Midbrain (tissue), 1 donor: ENCODE results near the gene NCOA1.

Source experiments
- DNase-seq: peaks from one replicate; lab custom pipeline; 2025; lab: John Stamatoyannopoulos, UW

NCOA1 gene

GRCh38 chr2:24697792-24698191 is 206.7 kb downstream of the NCOA1 start:
- DNase-seq: no peak

DNA sequence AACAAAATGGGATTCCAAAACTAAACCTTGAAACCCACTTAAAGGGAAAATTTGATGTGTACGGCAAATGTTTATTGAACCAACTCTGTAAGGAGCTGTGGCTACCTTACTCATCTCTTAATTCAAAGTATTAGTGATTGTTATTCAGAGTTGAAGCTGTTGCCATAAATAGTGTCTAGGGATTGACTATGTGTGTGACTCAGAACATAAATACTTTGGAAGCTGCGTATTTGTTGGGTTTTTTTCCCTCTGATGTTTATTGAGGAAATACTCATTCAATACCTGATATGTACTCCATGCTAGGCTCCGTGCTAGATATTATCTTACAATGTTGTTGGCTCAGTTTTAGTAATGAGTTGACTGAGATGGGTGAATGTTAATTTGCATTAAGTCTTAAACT is 211.7 kb downstream of the NCOA1 start:
- no peak for DNase-seq

DNA sequence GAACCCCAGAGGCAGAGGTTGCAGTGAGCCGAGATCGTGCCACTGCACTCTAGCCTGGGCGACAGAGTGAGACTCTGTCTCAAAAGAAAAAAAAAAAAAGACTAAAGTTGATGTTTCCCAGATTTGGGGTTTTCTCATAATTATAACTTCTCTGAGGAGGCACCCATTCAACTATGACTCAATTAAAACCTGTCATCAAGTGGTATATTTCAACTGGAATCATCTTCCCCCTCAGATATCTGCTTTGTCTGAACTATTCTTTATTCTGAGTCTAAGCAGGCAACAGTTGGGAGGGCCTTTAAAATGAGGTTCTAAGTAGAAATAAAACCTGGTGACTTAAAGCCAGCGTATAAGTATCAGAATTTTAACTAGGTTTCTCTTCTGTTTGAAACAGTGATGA is 213.6 kb downstream of the NCOA1 start:
- no peak for DNase-seq

GRCh38 chr2:24707143-24707542 is 216.1 kb downstream of the NCOA1 start:
- peak; percentile 15 for DNase-seq

DNA sequence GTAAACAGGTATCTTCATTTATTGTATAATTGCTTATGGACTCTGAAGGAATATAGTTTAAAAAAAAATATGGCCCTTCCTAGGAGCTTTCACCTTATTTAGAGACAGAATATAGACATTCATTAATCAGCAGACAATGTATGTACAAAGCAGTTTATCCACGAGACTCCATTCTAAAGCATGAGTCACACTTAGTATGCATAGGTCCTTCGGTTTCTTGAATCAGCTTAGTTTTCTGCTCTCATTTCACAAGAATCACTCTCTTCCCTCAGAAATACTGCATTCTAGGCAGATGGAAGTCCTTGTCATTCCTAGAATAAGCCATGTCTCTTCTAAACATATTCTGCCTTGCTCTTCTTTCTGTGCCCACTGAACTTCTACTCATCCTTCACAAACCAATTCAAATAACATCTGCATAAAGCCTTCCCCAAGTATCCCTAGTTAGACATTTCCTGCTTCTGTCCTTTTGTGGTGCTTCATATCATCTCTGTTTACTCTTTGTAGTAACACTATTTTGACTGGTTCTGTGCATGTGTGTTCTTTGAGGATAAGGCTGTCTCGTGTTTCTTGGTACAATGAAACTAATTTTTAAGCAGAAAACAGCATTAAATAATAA is 217.6 kb downstream of the NCOA1 start:
- DNase-seq: no peak

DNA sequence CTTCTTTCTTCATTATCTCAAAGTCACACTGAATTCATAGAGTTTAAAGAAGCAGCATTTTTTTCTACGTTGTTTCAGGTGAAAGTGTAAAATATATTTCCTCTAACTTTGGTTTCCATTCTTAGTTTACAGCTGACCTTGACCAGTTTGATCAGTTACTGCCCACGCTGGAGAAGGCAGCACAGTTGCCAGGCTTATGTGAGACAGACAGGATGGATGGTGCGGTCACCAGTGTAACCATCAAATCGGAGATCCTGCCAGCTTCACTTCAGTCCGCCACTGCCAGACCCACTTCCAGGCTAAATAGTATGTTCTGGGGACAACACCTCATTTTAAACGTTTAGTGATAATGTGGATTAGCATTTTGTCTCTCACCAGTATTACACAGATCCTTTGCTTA is 219.8 kb downstream of the NCOA1 start:
- DNase-seq: no peak

DNA sequence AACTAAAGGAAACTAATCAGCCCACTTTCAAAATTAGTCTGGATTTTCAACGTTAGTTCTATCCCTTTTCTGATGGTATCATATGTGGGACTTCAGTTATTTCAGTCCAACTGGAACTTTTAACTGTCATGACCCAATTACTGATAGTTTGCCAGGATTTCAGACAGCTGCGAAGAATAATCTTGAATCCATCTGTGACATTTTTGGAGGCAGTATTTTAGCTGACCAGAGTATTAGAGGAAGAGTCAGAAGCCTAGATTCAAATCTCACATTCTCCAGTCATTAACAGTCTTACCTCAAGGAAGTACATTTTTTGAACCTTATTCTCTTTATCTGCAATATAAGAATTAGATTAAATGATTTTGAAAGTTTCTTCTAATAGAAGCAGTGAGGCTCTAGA is 220.8 kb downstream of the NCOA1 start:
- no peak for DNase-seq

DNA sequence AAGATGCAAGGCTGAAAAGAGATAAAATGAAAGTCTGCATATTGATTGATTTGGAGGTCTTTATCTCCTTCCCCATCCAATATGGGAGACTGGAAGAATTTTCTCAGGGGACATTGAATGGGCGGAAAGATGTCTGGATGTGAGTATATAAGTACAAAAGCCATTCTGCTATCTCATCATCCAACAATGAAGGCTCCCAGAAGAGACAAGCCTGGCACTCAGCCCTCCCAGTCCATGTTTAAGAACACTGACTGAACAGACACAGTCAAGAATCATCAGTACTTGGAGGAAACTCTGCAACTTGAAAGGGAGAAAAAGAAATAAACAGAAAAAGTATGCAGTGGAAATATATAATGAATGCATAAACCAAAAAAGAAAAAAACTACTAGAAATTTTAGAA is 221.2 kb downstream of the NCOA1 start:
- no peak for DNase-seq

- DNase-seq: no peak
Measured at GRCh38 chr2:24717263-24717951, 226.4 kb downstream of the NCOA1 start.

- no peak for DNase-seq
Measured at GRCh38 chr2:24720310-24720709, 229.3 kb downstream of the NCOA1 start.

DNA sequence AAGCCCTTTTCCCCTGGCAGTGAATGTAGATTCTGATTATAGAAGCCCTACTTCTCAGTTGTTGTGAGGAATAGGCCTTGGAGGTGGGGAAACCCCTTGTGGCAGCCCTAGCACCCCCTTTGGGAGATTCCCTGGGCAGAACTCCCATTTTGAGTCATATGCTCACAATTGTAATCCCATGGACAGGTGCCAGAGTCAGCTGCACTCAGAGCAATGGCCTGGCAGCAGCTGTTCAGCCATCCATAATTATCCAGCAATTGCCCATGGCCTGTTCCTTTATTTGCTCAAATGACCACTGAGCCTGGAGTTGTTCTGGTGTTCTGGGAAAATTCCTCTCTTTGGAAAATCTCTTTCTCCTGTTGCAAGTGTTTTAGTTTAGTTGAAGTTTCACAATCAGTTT is 230.4 kb downstream of the NCOA1 start:
- peak; percentile 93 for DNase-seq

- no peak for DNase-seq
Measured at GRCh38 chr2:24722141-24722790, 231.2 kb downstream of the NCOA1 start.

DNA sequence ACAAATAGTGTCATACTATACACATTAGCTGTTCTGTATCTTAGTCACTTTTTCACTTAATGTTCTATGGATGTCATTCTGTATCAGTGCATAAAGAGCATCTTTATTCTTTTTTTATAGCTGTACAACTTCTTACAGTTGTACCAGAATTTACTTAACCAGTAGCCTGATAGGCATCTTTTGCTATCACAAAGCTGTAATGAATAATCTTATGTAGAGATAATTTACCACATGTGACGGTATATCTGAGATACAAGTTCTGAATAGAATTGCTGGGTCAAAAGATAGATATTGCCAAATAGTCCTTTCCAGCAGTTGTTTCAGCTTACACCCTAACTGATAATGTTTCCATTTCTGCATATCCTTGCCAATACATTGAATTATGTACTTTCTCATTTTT is 232.1 kb downstream of the NCOA1 start:
- DNase-seq: no peak

DNA sequence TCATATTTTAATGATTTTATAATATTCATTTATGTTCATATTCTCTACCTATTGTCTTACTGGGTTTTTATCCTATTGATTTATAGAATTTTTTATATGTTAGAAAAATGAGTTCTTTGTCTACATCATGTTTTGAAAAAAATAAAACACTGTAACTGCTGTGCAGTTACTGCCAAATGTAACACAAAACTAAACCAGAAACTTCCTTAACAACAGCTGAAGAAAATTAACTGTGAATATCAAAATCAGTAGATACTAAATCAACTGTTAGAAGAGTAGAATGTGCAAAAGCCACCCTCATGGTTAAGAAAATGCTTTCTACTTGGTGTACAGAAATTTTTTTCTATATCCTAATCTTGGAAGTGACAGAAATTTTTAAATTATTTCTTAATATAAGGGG is 232.6 kb downstream of the NCOA1 start:
- DNase-seq: no peak

DNA sequence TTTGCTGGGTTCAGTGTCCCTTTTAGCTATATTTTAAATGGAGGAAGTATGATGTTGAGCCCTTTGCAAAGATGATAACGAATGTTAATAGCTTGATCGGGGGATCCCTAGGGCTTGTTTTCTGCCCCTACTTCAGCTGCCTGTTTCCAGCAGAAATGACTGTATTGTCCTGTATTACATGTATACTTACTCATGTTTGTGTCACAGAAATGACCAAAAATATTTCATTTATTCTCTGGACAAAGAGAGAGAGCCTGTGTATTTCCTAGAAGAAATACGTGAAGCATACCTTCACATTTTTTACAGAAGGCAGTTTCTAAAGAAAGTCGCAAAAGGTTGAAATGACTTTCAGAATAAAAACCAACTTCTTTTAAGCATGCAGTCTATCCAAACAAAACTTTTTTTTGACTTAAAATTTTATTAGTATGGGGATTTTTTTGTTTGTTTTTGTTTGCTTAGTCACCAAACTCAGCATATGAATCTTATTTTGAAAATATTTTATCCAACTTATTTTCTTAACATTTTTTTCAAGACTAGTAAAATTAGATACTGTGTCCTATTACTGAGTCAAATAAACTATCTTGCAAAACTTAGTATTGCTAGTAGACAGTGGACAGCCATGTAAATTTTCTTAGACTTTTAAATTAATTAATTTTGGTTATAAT is 233.2 kb downstream of the NCOA1 start:
- no peak for DNase-seq

DNA sequence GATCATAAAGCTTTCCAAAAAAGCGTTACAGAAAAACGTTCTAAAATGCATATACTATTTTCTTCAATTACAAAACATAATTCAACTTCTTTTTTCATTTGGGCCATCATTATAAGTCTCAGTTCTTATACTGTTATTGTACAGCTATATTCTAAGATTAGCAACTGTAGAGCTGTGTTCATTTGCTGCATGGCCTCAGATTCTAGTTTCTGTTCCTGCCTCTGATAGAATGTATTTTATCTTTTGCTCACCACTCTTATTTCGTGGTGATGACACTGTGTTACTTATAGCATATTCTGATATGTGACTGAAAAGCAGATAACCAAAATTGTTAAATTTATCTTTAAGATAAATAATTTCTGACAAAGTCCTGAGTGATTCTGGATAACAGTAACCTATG is 234.9 kb downstream of the NCOA1 start:
- no peak for DNase-seq

GRCh38 chr2:24730481-24730880 is 239.4 kb downstream of the NCOA1 start:
- no peak for DNase-seq

DNA sequence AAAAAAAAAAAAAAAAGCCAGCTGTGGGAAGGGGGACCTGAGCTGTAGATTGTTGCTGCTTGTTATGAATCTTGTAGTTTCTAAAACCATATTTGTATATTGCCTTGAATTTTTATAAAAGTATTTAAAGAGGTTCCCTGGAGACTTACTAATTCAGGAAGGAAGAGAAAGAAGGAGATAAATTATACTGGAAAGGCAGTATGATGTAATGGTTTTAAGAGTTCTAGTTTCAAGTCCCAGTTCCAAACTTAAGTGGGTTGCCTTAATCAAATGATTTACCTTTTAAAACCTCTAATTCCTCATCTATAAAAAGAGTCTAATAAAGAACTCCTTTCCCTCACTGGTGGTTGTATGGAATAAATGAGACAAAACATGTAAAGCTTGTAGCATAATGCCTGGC is 240.0 kb downstream of the NCOA1 start:
- DNase-seq: no peak

GRCh38 chr2:24731923-24732322 is 240.9 kb downstream of the NCOA1 start:
- DNase-seq: no peak

DNA sequence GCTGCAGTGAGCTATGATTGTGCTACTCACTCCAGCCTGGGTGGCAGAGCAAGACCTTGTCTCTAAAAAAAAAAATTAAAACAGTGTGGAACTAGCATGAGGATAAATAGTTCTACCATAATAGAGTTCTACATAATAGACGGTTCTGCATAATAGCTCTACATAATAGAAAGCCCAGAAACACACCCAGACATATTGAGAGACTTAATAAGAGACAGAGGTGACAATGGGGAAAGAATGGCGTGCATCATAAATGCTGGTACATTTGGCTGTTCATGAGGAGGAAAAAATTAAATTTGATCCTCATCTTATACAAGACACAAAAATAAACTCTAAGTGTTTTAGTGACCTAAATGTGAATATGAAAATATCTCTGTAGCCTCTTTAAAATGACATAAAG is 243.7 kb downstream of the NCOA1 start:
- no peak for DNase-seq

- no peak for DNase-seq
Measured at GRCh38 chr2:24739354-24740025, 248.4 kb downstream of the NCOA1 start.

GRCh38 chr2:24740142-24740541 is 249.1 kb downstream of the NCOA1 start:
- DNase-seq: no peak
